ENCODE measurements around the gene PRMT7.

Gene PRMT7

DNA sequence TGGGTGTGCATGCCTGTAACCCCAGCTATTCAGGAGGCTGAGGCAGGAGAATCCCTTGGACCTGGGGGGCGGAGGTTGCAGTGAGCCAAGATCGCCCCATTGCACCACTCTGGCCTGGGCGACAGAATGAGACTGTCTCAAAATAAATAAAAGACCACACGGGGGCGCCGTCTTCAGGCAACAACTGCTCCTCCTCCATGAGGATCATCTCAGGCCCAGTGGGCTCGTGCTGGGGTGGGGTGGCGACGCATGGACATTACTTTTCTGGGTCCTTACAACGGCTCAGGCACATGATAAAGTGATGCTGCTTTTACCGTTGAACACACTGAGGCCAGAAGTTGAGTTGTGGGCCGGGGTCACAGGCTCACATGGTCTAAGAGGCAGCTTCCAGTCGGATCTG, 56.2 kb downstream of the PRMT7 start:
- DNase-seq (ENCODE audit: low read depth in 1 of 2, low spot score in 1 of 2), result peak; percentile 56 to 66
- TF ChIP-seq JUND (IDR thresholded peaks at IDR 0.05; ENCODE audit: low read depth), result no peak
- in situ Hi-C loops (cut with HindIII; ENCODE audit: low pct_unique_long_range_greater_than_20kb, low sequenced_read_pairs), result no loop called here

DNA sequence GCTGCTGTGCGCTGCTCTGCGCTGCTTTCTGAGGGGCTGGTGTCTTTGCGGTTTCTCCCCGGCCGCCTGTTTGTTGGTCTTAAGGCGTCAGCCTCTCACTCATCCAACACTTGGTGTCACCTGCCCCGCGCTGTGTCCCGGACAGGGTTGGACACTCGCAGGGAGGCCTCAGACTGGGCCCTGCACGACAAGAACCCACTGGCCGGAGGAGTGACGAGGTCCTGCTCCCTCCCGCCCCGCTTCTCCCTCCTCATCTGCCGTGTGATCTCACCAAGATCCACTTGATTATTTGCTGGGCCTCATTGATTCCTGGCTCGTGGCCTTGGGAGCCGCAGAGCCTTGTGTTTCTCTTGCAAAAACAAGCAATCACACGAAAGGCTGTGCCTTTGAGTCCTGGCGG, 56.6 kb downstream of the PRMT7 start:
- DNase-seq (ENCODE audit: low read depth in 1 of 2, low spot score in 1 of 2), result no peak
- TF ChIP-seq JUND (IDR thresholded peaks at IDR 0.05; ENCODE audit: low read depth), result no peak
- in situ Hi-C loops (cut with HindIII; ENCODE audit: low pct_unique_long_range_greater_than_20kb, low sequenced_read_pairs), result no loop called here

DNA sequence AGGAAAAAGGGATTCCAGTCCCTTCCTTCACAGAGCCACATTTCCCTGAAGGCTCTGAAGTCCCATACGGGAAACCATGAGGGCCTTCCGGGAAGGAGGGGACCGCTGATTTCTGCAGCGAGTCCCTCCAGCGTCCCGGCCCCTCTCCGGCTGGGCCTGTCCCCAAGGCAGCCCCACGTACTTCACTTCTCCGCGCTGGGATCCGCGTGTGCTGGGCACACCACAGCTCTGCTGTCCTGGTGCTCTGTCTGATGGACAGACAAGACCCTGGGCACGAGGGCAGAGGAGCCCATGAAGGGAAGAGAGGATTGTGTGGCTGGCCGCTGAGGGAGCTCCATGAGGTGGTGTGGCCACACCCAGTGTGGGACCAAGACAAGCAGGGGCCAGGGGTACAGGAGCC, 57.1 kb downstream of the PRMT7 start:
- no peak for DNase-seq (ENCODE audit: low read depth in 1 of 2, low spot score in 1 of 2)
- in situ Hi-C loops (cut with HindIII; ENCODE audit: low pct_unique_long_range_greater_than_20kb, low sequenced_read_pairs), result no loop called here
- no peak for TF ChIP-seq JUND (IDR thresholded peaks at IDR 0.05; ENCODE audit: low read depth)

DNA sequence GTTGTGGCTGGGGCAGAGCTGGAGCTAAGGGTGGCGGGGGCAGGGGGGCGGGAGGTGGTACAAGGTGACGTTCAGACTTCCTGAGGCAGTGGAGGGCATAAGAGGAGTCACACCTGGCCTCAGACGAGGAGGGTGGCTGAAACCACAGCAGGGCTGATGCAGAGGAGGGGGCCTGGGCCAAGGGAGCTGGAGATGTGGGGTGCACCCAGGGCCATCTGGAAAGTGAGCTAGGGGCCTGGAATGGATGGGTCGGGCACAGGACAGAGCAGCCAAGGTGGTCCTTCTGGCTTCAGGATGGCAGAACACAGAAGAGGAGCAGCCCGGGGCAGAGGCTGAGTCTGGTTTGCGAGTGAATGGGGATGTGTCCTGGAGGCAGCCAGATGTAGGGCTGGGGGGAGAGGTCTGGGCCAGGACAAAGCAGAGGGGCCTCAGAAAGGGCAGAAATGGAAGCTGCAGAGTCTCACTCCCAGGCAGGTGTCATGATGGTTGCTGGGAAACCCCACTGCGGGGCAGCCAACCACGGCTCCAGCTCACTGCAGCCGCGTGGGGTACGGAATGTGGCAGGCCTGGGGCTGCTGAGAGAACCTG, 57.6 kb downstream of the PRMT7 start:
- no peak for TF ChIP-seq JUND (IDR thresholded peaks at IDR 0.05; ENCODE audit: low read depth)

DNA sequence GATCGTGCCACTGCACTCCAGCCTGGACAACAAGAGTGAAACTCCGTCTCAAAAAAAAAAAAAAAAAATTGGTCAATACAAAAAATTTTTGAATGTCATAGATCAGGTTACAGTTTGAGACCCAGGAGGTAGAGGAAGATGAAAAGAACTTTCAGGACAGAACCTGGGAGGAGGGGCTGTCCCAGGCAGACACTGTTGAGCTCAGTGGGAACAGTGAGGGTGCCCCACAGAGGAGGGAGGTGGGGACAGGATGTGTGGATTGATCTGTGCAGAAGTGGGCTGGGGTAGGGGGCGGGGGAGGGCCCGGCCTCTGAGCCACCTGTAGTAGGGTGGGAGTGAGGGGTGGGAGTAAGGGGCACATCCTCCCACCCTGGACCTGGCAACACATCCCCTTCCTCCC, 58.3 kb downstream of the PRMT7 start:
- in situ Hi-C loops (cut with HindIII; ENCODE audit: low pct_unique_long_range_greater_than_20kb, low sequenced_read_pairs), result no loop called here
- no peak for TF ChIP-seq JUND (IDR thresholded peaks at IDR 0.05; ENCODE audit: low read depth)
- DNase-seq (ENCODE audit: low read depth in 1 of 2, low spot score in 1 of 2), result no peak

More for the DNA sequence above, 57.6 kb downstream of the PRMT7 start:
- in situ Hi-C loops (cut with HindIII; ENCODE audit: low pct_unique_long_range_greater_than_20kb, low sequenced_read_pairs), result no loop called here
- DNase-seq (ENCODE audit: low read depth in 1 of 2, low spot score in 1 of 2), result no peak

DNA sequence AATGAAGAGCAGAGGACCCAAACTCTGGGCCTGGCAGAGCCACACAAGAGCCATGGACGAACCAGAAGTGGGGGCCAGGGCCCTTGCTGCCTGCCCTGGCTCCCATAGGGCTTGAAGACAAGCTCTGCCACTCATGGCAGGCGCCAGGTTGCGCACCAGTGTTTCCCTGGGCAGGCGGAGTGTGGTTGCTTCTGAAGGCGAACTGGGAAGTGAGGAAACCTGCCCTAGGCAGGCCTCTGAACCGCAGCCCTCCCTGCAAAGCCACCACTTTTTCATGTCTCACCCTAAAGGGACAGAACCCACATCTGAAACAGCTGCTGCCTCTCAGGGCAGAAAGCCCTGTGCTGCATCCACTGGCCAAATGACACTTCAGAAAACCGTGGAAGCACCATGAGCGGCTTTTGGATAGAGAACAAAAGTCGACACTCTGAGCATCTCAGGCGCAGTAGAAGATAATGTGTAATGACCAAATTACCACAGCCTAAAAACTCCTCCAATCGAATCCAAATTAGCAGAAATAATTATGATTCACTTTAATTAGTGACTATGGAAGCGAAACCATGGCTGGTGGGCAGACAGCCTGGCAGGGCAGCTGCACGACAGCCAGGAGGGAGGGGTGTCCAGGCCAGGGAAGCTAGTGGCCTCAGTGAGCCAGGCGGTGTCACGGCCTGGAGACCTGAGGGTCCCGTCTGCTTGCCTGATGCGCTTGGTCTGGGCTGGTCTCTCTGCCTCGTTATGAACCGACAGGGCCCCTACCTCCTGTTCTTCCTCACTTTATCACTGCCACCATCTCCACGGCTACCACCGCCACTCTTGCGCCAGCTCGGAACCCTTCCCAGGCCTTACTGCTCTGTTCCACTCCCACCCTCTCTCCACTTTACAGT, 59.1 kb downstream of the PRMT7 start:
- no peak for TF ChIP-seq JUND (IDR thresholded peaks at IDR 0.05; ENCODE audit: low read depth)
- in situ Hi-C loops (cut with HindIII; ENCODE audit: low pct_unique_long_range_greater_than_20kb, low sequenced_read_pairs), result no loop called here
- no peak for DNase-seq (ENCODE audit: low read depth in 1 of 2, low spot score in 1 of 2)

DNA sequence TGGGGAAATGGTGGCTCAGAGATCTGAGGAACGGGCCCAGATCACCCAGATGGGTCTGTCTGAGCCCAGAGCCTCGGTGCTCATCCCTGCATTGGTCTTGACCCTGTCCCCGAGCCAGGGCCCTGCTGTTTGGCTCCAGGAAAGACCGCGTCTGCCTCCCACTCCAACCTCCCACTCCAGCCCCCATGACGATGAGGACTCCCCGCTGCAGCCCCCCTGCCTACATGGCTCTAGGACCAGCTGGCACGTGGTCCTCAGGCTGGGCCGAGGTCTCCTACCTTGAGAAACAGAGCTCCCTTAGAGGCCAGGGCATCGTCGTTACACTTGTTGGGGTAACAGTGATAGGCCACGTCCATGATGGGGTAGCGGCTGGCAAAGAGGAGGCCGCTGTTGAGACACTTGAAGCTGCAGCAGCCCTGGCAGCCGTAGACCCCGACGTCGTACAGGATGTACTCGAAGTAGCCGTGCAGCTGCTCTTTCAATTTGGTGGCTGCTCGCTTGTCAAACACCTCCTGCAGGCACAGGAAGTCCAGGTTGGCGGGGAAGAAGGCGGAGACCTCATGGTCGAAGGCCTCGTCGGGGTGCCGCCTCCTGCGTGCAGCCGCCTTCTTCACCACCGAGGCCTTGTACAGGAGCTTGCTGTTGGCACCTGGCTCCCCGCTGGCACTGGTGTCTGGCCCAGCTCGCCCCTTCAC, 59.9 kb downstream of the PRMT7 start:
- TF ChIP-seq JUND (IDR thresholded peaks at IDR 0.05; ENCODE audit: low read depth), result no peak
- no peak for DNase-seq (ENCODE audit: low read depth in 1 of 2, low spot score in 1 of 2)
- in situ Hi-C loops (cut with HindIII; ENCODE audit: low pct_unique_long_range_greater_than_20kb, low sequenced_read_pairs), result no loop called here

DNA sequence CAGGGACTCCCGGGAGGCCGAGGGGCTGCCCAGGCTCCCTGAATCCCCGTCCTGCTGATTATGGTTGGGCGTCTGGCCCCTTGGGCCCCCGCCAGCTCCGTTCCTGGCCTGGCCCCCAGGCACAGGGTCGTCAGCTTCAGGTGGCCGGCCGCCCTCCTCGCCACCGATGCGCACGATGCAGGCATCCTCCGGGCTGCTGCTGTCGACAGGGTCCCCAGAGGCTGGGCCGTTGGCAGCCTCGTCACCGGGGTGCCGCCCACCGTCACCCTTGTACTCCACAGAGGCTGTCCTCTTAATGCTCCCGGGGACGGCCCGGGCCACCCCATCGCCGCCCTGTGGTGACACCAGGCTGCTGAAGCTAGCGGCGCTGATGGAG, 60.4 kb downstream of the PRMT7 start:
- no peak for DNase-seq (ENCODE audit: low read depth in 1 of 2, low spot score in 1 of 2)
- no peak for TF ChIP-seq JUND (IDR thresholded peaks at IDR 0.05; ENCODE audit: low read depth)
- in situ Hi-C loops (cut with HindIII; ENCODE audit: low pct_unique_long_range_greater_than_20kb, low sequenced_read_pairs), result no loop called here

DNA sequence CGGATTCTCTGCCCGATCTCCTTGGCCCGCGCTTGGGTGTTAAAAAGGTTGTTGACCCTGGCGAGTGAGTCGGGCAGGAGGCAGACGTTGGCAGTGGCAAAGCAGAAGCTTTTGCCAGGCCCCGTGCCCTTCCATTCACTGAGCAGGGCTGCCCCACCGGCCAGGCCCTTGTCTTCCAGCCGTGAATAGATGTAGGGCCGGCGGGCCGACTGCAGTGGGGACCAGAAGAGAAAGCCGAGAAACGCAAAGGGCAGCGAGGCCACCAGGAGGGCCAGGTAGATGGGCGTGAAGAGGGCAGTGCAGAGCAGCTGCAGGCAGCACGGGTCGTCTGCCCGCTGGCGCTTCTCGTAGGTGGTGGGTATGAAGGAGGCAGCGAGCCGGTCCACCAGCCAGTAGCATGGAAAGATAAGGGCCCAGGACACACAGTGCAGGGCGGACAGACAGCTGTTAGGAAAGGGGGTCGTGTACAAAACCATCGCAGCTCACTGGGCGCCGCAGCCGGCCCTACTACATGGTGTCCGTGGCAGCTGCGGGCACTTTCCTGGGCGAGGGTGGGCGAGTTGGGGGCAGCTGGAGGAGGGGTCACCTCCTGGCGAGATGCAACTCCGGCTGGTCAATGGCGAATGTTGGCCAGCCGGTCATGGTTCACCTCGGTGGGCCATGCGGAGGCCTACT, 61.0 kb downstream of the PRMT7 start:
- DNase-seq (ENCODE audit: low read depth in 1 of 2, low spot score in 1 of 2), result no peak
- in situ Hi-C loops (cut with HindIII; ENCODE audit: low pct_unique_long_range_greater_than_20kb, low sequenced_read_pairs), result no loop called here
- no peak for TF ChIP-seq JUND (IDR thresholded peaks at IDR 0.05; ENCODE audit: low read depth)

DNA sequence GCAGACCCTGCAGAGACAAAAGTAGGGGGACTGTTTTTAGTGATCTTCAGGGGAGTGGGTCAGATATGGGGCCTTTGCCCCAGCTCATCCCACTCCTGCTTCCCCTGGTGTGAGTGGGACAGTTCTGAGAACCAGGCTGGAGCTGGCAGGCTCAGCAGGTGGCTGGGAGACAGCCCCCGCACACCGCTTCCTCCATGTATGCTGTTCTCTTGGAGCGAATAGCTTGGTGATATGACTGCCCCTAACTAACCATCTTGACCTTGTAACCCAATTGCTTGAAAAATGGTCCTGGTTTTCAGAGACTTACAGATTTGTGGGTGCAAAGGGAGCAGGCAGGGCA, 61.5 kb downstream of the PRMT7 start:
- no peak for TF ChIP-seq JUND (IDR thresholded peaks at IDR 0.05; ENCODE audit: low read depth)
- in situ Hi-C loops (cut with HindIII; ENCODE audit: low pct_unique_long_range_greater_than_20kb, low sequenced_read_pairs), result no loop called here

DNA sequence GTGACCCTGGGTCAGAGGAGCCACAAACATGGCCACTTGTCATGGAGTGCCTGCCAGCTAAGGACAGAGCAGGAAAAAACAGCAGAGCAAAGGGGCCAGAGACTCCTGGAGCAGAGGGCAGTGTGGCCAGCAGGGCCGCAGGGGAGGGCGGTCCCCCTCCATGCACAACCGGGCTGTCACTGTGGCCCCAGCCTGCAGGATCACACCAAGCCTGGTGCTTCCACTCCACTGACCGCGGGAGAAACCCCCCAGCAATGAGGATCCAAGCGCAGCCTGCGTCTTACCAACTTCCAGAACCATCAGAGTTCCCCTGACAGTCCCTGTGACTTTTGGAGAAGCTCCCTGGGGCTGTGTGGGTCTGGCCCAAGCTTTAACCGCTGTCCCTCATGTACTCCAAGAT, 62.0 kb downstream of the PRMT7 start:
- no peak for TF ChIP-seq JUND (IDR thresholded peaks at IDR 0.05; ENCODE audit: low read depth)
- in situ Hi-C loops (cut with HindIII; ENCODE audit: low pct_unique_long_range_greater_than_20kb, low sequenced_read_pairs), result no loop called here
- DNase-seq (ENCODE audit: low read depth in 1 of 2, low spot score in 1 of 2), result no peak

More for the DNA sequence above, 61.5 kb downstream of the PRMT7 start:
- DNase-seq (ENCODE audit: low read depth in 1 of 2, low spot score in 1 of 2), result no peak

DNA sequence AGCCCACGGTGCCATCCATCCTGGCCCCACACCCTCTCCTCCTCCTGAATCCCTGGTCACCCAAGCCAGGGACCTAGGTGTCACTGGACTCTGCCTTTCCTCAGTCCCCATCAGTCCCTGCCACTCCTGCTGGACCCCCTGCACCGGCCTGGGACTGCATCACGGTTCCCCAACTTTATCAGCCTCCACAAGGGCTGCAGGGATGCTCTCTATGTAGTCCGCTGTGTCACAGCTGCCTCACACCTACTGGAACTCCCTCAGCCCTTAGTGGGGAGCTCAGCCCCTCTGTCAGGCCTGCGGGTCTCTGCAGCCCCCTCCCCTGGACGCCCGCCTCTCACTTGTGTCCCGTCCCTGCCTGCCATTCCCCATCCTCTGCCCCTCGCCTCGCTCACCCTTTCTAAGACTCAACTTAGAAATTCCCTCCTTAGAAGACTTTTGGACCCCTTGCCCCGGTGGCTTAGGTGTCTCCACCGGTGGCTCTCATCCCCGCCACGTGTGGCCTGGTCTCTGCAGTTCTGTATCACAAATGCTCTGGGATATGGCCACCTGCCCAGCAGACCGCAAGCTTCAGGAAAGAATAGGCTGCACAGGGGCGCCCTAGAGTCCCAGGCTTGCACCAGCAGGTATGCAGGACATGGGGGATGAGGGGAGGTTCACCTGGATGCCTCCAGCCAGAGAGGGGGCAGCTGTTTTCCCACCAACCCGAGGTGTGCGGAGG, 62.9 kb downstream of the PRMT7 start:
- in situ Hi-C loops (cut with HindIII; ENCODE audit: low pct_unique_long_range_greater_than_20kb, low sequenced_read_pairs), result no loop called here
- TF ChIP-seq JUND (IDR thresholded peaks at IDR 0.05; ENCODE audit: low read depth), result no peak
- no peak for DNase-seq (ENCODE audit: low read depth in 1 of 2, low spot score in 1 of 2)

Measured in T47D (cell line).